ENCODE data around the gene FAM221A. TPM values are rescaled to one million over a fixed set of nuclear protein-coding genes. Genes with fewer than 3 reads are reported as not detected.

Gene FAM221A
- total RNA-seq, 1 experiment from 2014 or later = 23.3 TPM

DNA sequence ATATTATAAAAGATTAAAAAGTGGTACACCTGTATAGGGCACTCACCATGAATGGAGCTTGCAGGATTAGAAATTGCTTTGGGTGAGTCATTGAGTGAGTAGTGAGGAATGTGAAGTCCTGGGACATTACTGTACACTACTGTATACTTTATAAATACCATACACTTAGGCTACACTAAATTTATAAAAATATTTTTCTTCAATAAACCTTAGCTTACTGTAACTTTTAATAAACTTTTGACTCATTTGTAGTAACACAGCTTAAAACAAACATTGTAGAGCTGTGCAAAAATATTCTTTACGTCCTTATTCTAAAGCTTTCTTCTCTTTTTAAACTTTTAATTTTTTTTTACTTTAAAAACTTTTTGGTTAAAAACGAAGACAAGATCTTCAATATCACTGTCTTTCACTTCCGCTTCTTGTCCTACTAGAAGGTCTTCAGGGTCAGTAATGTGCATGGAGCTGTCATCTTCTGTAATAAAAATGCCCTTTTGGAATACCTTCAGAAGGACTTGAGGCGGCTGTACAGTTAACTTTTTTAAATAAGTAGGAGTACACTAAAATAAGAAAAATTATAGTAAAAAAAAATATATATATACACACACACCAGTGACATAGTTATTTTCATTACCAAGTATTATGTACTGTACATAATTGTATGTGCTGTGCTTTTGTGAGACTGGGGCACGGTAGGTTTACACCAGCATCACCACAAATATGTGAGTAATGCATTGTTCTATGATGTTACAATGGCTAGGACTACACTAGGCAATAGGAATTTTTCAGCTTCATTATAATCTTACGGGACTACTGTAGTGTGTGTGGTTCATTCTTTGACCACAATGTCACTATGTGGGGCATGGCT is 33.5 kb downstream of the FAM221A start:
- no peaks in the 10 kb centered on the region for H3K9me3 Mint-ChIP-seq
- H3K4me1 Mint-ChIP-seq = no peaks in the 10 kb centered on the region
- H3K4me3 Mint-ChIP-seq = no peak overlapping the region
- POLR2A ChIA-PET = no interaction called here
- DNase-seq (ENCODE audit: low spot score) (no peak), ATAC-seq (no peak)
- CTCF ChIA-PET = interaction anchor here (0.5 to 1.5 kb wide), 3 partner anchors 17 to 1266 kb away, joined by 3 to 8 read pairs (median 3); no protein-coding TSS in a partner anchor
- no peak for TF ChIP-seq EMX1 (CRISPR knock-in tag; IDR thresholded peaks at IDR 0.05)
- TF ChIP-seq ZNF232 (CRISPR knock-in tag; IDR thresholded peaks at IDR 0.05) = no peak
- no peak for TF ChIP-seq RORB (CRISPR knock-in tag; IDR thresholded peaks at IDR 0.05)
- no peak for TF ChIP-seq SMAD4 (CRISPR knock-in tag; IDR thresholded peaks at IDR 0.05)
- no peak for TF ChIP-seq TP53 (CRISPR knock-in tag; IDR thresholded peaks at IDR 0.05)
- no peak for TF ChIP-seq ZBTB21 (CRISPR knock-in tag; IDR thresholded peaks at IDR 0.05; ENCODE audit: borderline replicate concordance)
- no peak for TF ChIP-seq NFATC4 (CRISPR knock-in tag; IDR thresholded peaks at IDR 0.05)
- TF ChIP-seq TEAD1 (CRISPR knock-in tag; IDR thresholded peaks at IDR 0.05) = no peak
- TF ChIP-seq, protein P1, sequence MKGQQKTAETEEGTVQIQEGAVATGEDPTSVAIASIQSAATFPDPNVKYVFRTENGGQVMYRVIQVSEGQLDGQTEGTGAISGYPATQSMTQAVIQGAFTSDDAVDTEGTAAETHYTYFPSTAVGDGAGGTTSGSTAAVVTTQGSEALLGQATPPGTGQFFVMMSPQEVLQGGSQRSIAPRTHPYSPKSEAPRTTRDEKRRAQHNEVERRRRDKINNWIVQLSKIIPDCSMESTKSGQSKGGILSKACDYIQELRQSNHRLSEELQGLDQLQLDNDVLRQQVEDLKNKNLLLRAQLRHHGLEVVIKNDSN (CRISPR knock-in tag; IDR thresholded peaks at IDR 0.05) = no peak
- TF ChIP-seq ZNF416 (CRISPR knock-in tag; IDR thresholded peaks at IDR 0.05) = no peak
- TF ChIP-seq, protein P2, sequence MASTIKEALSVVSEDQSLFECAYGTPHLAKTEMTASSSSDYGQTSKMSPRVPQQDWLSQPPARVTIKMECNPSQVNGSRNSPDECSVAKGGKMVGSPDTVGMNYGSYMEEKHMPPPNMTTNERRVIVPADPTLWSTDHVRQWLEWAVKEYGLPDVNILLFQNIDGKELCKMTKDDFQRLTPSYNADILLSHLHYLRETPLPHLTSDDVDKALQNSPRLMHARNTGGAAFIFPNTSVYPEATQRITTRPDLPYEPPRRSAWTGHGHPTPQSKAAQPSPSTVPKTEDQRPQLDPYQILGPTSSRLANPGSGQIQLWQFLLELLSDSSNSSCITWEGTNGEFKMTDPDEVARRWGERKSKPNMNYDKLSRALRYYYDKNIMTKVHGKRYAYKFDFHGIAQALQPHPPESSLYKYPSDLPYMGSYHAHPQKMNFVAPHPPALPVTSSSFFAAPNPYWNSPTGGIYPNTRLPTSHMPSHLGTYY (CRISPR knock-in tag; IDR thresholded peaks at IDR 0.05) = no peak
- TF ChIP-seq TEAD4 (CRISPR knock-in tag; IDR thresholded peaks at IDR 0.05) = no peak
- TF ChIP-seq, protein P3, sequence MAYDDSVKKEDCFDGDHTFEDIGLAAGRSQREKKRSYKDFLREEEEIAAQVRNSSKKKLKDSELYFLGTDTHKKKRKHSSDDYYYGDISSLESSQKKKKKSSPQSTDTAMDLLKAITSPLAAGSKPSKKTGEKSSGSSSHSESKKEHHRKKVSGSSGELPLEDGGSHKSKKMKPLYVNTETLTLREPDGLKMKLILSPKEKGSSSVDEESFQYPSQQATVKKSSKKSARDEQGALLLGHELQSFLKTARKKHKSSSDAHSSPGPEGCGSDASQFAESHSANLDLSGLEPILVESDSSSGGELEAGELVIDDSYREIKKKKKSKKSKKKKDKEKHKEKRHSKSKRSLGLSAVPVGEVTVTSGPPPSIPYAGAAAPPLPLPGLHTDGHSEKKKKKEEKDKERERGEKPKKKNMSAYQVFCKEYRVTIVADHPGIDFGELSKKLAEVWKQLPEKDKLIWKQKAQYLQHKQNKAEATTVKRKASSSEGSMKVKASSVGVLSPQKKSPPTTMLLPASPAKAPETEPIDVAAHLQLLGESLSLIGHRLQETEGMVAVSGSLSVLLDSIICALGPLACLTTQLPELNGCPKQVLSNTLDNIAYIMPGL (CRISPR knock-in tag; IDR thresholded peaks at IDR 0.05) = no peak
- TF ChIP-seq ZNF121 (CRISPR knock-in tag; IDR thresholded peaks at IDR 0.05) = no peak
- TF ChIP-seq, protein P4, sequence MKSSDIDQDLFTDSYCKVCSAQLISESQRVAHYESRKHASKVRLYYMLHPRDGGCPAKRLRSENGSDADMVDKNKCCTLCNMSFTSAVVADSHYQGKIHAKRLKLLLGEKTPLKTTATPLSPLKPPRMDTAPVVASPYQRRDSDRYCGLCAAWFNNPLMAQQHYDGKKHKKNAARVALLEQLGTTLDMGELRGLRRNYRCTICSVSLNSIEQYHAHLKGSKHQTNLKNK (CRISPR knock-in tag; IDR thresholded peaks at IDR 0.05) = no peak
- TF ChIP-seq, protein P5, sequence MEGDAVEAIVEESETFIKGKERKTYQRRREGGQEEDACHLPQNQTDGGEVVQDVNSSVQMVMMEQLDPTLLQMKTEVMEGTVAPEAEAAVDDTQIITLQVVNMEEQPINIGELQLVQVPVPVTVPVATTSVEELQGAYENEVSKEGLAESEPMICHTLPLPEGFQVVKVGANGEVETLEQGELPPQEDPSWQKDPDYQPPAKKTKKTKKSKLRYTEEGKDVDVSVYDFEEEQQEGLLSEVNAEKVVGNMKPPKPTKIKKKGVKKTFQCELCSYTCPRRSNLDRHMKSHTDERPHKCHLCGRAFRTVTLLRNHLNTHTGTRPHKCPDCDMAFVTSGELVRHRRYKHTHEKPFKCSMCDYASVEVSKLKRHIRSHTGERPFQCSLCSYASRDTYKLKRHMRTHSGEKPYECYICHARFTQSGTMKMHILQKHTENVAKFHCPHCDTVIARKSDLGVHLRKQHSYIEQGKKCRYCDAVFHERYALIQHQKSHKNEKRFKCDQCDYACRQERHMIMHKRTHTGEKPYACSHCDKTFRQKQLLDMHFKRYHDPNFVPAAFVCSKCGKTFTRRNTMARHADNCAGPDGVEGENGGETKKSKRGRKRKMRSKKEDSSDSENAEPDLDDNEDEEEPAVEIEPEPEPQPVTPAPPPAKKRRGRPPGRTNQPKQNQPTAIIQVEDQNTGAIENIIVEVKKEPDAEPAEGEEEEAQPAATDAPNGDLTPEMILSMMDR (IDR thresholded peaks at IDR 0.05) = no peak
- TF ChIP-seq, protein P6, sequence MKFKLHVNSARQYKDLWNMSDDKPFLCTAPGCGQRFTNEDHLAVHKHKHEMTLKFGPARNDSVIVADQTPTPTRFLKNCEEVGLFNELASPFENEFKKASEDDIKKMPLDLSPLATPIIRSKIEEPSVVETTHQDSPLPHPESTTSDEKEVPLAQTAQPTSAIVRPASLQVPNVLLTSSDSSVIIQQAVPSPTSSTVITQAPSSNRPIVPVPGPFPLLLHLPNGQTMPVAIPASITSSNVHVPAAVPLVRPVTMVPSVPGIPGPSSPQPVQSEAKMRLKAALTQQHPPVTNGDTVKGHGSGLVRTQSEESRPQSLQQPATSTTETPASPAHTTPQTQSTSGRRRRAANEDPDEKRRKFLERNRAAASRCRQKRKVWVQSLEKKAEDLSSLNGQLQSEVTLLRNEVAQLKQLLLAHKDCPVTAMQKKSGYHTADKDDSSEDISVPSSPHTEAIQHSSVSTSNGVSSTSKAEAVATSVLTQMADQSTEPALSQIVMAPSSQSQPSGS (CRISPR knock-in tag; IDR thresholded peaks at IDR 0.05; ENCODE audit: borderline replicate concordance, low read depth) = no peak
- TF ChIP-seq, protein P7, sequence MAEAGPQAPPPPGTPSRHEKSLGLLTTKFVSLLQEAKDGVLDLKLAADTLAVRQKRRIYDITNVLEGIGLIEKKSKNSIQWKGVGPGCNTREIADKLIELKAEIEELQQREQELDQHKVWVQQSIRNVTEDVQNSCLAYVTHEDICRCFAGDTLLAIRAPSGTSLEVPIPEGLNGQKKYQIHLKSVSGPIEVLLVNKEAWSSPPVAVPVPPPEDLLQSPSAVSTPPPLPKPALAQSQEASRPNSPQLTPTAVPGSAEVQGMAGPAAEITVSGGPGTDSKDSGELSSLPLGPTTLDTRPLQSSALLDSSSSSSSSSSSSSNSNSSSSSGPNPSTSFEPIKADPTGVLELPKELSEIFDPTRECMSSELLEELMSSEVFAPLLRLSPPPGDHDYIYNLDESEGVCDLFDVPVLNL (CRISPR knock-in tag; IDR thresholded peaks at IDR 0.05; ENCODE audit: borderline replicate concordance, low read depth) = no peak
- no peak for TF ChIP-seq FOXK1 (CRISPR knock-in tag; IDR thresholded peaks at IDR 0.05)
- no peak for TF ChIP-seq PRRX2 (CRISPR knock-in tag; IDR thresholded peaks at IDR 0.05)
- H3K36me3 Mint-ChIP-seq = no peaks in the 10 kb centered on the region
- no peak overlapping the region for H3K27ac Mint-ChIP-seq
- H3K27me3 Mint-ChIP-seq (ENCODE audit: low read depth) = peaks cover 14% of the 10 kb centered on the region

Data from WTC11 (cell line).